ENCODE measurements around the gene METTL3. TPM values are rescaled to one million over a fixed set of nuclear protein-coding genes. Genes with fewer than 3 reads are reported as not detected.
A peak's percentile ranks its signal among the peaks of the same experiment; 100 is the strongest.

METTL3 gene
- total and polyA plus RNA-seq, 2 of the 13 experiments (the other 11 are each of a cell fraction or from before 2014, with no cell fraction given), result 123 to 130 TPM

- no peak for TF ChIP-seq LCORL (IDR thresholded peaks at IDR 0.05)
- TF ChIP-seq LCORL (CRISPR knock-in tag; IDR thresholded peaks at IDR 0.05), result no peak
- TF ChIP-seq AKAP8 (CRISPR knock-in tag; IDR thresholded peaks at IDR 0.05), result no peak
- no peak for TF ChIP-seq AKNA (CRISPR knock-in tag; IDR thresholded peaks at IDR 0.05; ENCODE audit: borderline replicate concordance)
- peak; percentile 52; the same call in 1 of the 2 replicates for TF ChIP-seq ZHX2 (IDR thresholded peaks at IDR 0.05; ENCODE audit: low read depth)
- no peak for TF ChIP-seq ZHX2 (CRISPR knock-in tag; IDR thresholded peaks at IDR 0.05; ENCODE audit: borderline replicate concordance)
- peak; percentile 35; the same call in 1 of the 2 replicates for TF ChIP-seq POGK (CRISPR knock-in tag; conservative IDR thresholded peaks at IDR 0.05)
- no peak for TF ChIP-seq PAWR (CRISPR knock-in tag; IDR thresholded peaks at IDR 0.05; ENCODE audit: borderline replicate concordance)
- no peak for TF ChIP-seq U2AF1 (optimal IDR thresholded peaks at IDR 0.05; ENCODE audit: low read depth, low read length)
- TF ChIP-seq STAG1 (CRISPR knock-in tag; IDR thresholded peaks at IDR 0.05), result 0 out of 2 replicates have a peak, but pooled peaks have one; percentile 9
- TF ChIP-seq RXRB (CRISPR knock-in tag; IDR thresholded peaks at IDR 0.05; ENCODE audit: borderline replicate concordance), result peak; percentile 95
- TF ChIP-seq KDM6A (CRISPR knock-in tag; IDR thresholded peaks at IDR 0.05; ENCODE audit: low read depth), result peak; percentile 88
- peak; percentile 69; the same call in 1 of the 2 replicates for TF ChIP-seq ZSCAN29 (CRISPR knock-in tag; conservative IDR thresholded peaks at IDR 0.05)
- no peak for TF ChIP-seq SOX6 (IDR thresholded peaks at IDR 0.05)
- peak; percentile 81 for TF ChIP-seq SOX6 (CRISPR knock-in tag; IDR thresholded peaks at IDR 0.05)
Observed at GRCh38 chr14:21528381-21529348, 17.5 kb upstream of the METTL3 start (continued).
